ENCODE data around the gene PEX10. TPM values are rescaled to one million over a fixed set of nuclear protein-coding genes. Genes with fewer than 3 reads are reported as not detected.
"Not testable (repeated sequence)": the region's sequence is repeated elsewhere in the genome, so short reads cannot be mapped to it uniquely, and the experiment has no call there.

The PEX10 gene
- total RNA-seq, 4 donors from 2014 or later = 27.6 to 44.7 (median 37.8) TPM

- H3K27me3 ChIP-seq = peaks cover 0 to 74% of the 10 kb centered on the region in 2 donors
- H3K9me3 ChIP-seq = no peaks in the 10 kb centered on the region
- H3K27ac ChIP-seq = no peak overlapping the region
- DNase-seq (ENCODE audit: low spot score in 2 of 2) = no peak
- H3K4me3 ChIP-seq = no peak overlapping the region
- H3K4me1 ChIP-seq = peaks cover 0 to 6% (median 0%) of the 10 kb centered on the region in 4 donors
- TF ChIP-seq EP300 (IDR thresholded peaks at IDR 0.05) (no peak), CTCF (IDR thresholded peaks at IDR 0.05) (no peak), POLR2A (IDR thresholded peaks at IDR 0.05) (no peak)
- H3K36me3 ChIP-seq = no peaks in the 10 kb centered on the region
- 57% methylated on average over 18 of the region's 27 CpGs; no CpG with 5 or more reads in 1 of the 2 donors for WGBS, 2 donors
Observed at GRCh38 chr1:2444138-2444591, 31.8 kb upstream of the PEX10 start.

GRCh38 chr1:2443277-2444137 is 31.1 kb upstream of the PEX10 start:
- H3K27me3 ChIP-seq = peaks cover 0 to 73% of the 10 kb centered on the region in 2 donors
- TF ChIP-seq POLR2A (IDR thresholded peaks at IDR 0.05) = no peak
- no peak for TF ChIP-seq CTCF (IDR thresholded peaks at IDR 0.05)
- no peak for TF ChIP-seq EP300 (IDR thresholded peaks at IDR 0.05)
- WGBS, 2 donors = 1% methylated on average over 43 of the region's 107 CpGs; no CpG with 5 or more reads in 1 of the 2 donors
- no peaks in the 10 kb centered on the region for H3K9me3 ChIP-seq
- peaks cover 0 to 6% (median 0%) of the 10 kb centered on the region in 4 donors for H3K4me1 ChIP-seq
- H3K27ac ChIP-seq = no peak overlapping the region
- no peak for DNase-seq (ENCODE audit: low spot score in 2 of 2)
- H3K4me3 ChIP-seq = no peak overlapping the region
- H3K36me3 ChIP-seq = no peaks in the 10 kb centered on the region

- Histone ChIP-seq H3K4me1 (peaks cover 0 to 6% (median 0%) of the 10 kb centered on the region in 4 donors), H3K4me3 (no peak overlapping the region), H3K27ac (no peak overlapping the region), H3K9me3 (no peaks in the 10 kb centered on the region), H3K36me3 (no peaks in the 10 kb centered on the region), H3K27me3 (peaks cover 0 to 65% of the 10 kb centered on the region in 2 donors)
- TF ChIP-seq POLR2A (IDR thresholded peaks at IDR 0.05) (no peak), CTCF (IDR thresholded peaks at IDR 0.05) (no peak), EP300 (IDR thresholded peaks at IDR 0.05) (no peak)
- DNase-seq (ENCODE audit: low spot score in 2 of 2) = no peak
- WGBS, 2 donors = 46 to 60% methylated on average over 4 to 5 of the region's 6 CpGs
Observed at GRCh38 chr1:2442661-2443060, 30.3 kb upstream of the PEX10 start.

GRCh38 chr1:2441746-2442145 is 29.4 kb upstream of the PEX10 start:
- H3K27me3 ChIP-seq = peaks cover 0 to 64% of the 10 kb centered on the region in 2 donors
- H3K36me3 ChIP-seq = no peaks in the 10 kb centered on the region
- TF ChIP-seq EP300 (IDR thresholded peaks at IDR 0.05) = no peak
- TF ChIP-seq POLR2A (IDR thresholded peaks at IDR 0.05) = no peak
- no peak for TF ChIP-seq CTCF (IDR thresholded peaks at IDR 0.05)
- 72 to 76% methylated on average over 9 to 12 of the region's 13 CpGs for WGBS, 2 donors
- no peak overlapping the region for H3K27ac ChIP-seq
- peaks cover 0 to 6% (median 0%) of the 10 kb centered on the region in 4 donors for H3K4me1 ChIP-seq
- no peaks in the 10 kb centered on the region for H3K9me3 ChIP-seq
- DNase-seq (ENCODE audit: low spot score in 2 of 2) = no peak
- no peak overlapping the region for H3K4me3 ChIP-seq

- DNase-seq (ENCODE audit: low spot score in 2 of 2); H3K36me3 ChIP-seq; H3K27ac ChIP-seq; H3K4me3 ChIP-seq; H3K9me3 ChIP-seq; H3K4me1 ChIP-seq: not testable (repeated sequence)
- peaks cover 0 to 55% of the 10 kb centered on the region in 2 donors for H3K27me3 ChIP-seq
- 94% methylated on average over 23 of the region's 23 CpGs for WGBS, 2 donors
Observed at GRCh38 chr1:2440346-2440745, 28.0 kb upstream of the PEX10 start.
